ENCODE data around the gene TMEM91.
"Not testable (repeated sequence)": the region's sequence is repeated elsewhere in the genome, so short reads cannot be mapped to it uniquely, and the experiment has no call there.

TMEM91 gene

GRCh38 chr19:41377977-41378709 is 1.8 kb downstream of the TMEM91 start:
- TF ChIP-seq, protein P1, sequence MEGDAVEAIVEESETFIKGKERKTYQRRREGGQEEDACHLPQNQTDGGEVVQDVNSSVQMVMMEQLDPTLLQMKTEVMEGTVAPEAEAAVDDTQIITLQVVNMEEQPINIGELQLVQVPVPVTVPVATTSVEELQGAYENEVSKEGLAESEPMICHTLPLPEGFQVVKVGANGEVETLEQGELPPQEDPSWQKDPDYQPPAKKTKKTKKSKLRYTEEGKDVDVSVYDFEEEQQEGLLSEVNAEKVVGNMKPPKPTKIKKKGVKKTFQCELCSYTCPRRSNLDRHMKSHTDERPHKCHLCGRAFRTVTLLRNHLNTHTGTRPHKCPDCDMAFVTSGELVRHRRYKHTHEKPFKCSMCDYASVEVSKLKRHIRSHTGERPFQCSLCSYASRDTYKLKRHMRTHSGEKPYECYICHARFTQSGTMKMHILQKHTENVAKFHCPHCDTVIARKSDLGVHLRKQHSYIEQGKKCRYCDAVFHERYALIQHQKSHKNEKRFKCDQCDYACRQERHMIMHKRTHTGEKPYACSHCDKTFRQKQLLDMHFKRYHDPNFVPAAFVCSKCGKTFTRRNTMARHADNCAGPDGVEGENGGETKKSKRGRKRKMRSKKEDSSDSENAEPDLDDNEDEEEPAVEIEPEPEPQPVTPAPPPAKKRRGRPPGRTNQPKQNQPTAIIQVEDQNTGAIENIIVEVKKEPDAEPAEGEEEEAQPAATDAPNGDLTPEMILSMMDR (IDR thresholded peaks at IDR 0.05) = no peak

GRCh38 chr19:41381536-41381935 is 5.2 kb downstream of the TMEM91 start:
- peaks cover 32% of the 10 kb centered on the region for H3K4me1 Mint-ChIP-seq
- H3K9me3 Mint-ChIP-seq; DNase-seq; H3K27me3 Mint-ChIP-seq (ENCODE audit: low read depth, poor library complexity); H3K4me3 Mint-ChIP-seq: not testable (repeated sequence)
- peak overlapping the region; percentile 42 for H3K27ac Mint-ChIP-seq
- H3K36me3 Mint-ChIP-seq (ENCODE audit: low read depth) = peaks cover 20% of the 10 kb centered on the region

More at GRCh38 chr19:41377977-41378709, 1.8 kb downstream of the TMEM91 start:
- H3K9me3 Mint-ChIP-seq = no peaks in the 10 kb centered on the region
- peak overlapping the region; percentile 37 for H3K4me3 Mint-ChIP-seq
- peaks cover 6% of the 10 kb centered on the region for H3K27me3 Mint-ChIP-seq (ENCODE audit: low read depth, poor library complexity)
- peaks cover 20% of the 10 kb centered on the region for H3K4me1 Mint-ChIP-seq
- H3K36me3 Mint-ChIP-seq (ENCODE audit: low read depth) = peaks cover 17% of the 10 kb centered on the region
- peak overlapping the region; percentile 76 for H3K27ac Mint-ChIP-seq
- peak; percentile 32 for DNase-seq

- no peak for DNase-seq
- peaks cover 11% of the 10 kb centered on the region for H3K36me3 Mint-ChIP-seq (ENCODE audit: low read depth)
- H3K27ac Mint-ChIP-seq = no peak overlapping the region
- no peak overlapping the region for H3K4me3 Mint-ChIP-seq
- peaks cover 19% of the 10 kb centered on the region for H3K4me1 Mint-ChIP-seq
- no peaks in the 10 kb centered on the region for H3K27me3 Mint-ChIP-seq (ENCODE audit: low read depth, poor library complexity)
- no peaks in the 10 kb centered on the region for H3K9me3 Mint-ChIP-seq
- TF ChIP-seq, protein P1 (IDR thresholded peaks at IDR 0.05) = no peak
Observed at GRCh38 chr19:41384351-41384750, 8.0 kb downstream of the TMEM91 start.

DNA sequence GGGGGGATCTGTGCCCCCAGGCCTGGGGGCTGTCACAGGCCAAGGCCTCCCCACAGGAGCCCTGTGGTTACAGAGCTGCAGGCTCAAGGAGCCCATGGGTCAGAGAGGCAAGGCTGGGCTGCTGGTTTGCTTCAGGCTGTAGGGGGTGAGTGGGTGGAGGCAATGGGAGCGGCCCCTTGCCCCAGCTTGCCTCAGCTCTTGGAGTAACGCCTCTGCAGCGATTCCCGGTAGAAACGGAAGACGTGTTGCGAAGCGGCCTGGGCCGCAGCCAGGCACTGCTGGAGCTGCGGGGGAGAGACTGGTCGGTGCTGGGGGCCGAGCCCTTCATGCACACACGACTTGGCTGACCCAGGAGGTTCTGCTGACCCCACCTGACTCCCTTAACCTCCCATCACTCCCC is 10.1 kb downstream of the TMEM91 start:
- Mint-ChIP-seq H3K36me3 (ENCODE audit: low read depth) (peaks cover 23% of the 10 kb centered on the region), H3K27ac (peak overlapping the region; percentile 68), H3K4me1 (peaks cover 19% of the 10 kb centered on the region), H3K4me3 (no peak overlapping the region), H3K9me3 (no peaks in the 10 kb centered on the region), H3K27me3 (ENCODE audit: low read depth, poor library complexity) (no peaks in the 10 kb centered on the region)
- DNase-seq = no peak
- TF ChIP-seq, protein P1 (IDR thresholded peaks at IDR 0.05) = no peak

DNA sequence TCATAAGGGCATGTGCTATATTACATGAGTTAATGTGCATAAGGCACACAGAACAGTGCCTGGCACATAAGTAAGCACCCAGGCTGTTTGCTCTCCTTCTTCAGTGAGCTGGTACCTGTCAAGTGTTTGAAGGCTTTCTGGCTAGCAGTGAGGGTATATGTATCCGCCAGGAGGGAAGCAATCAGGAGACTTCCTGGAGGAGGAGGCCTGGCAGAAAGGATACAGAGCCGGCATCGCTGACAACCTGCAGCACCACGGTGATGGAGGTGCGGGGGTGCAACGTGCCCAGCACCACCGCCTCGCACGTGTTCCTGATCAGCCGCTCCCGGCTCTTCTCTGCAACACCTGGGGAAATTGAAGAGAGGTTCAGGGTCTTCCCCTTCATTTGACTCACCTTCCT is 15.3 kb downstream of the TMEM91 start:
- Mint-ChIP-seq H3K27ac (no peak overlapping the region), H3K36me3 (ENCODE audit: low read depth) (peaks cover 16% of the 10 kb centered on the region), H3K27me3 (ENCODE audit: low read depth, poor library complexity) (no peaks in the 10 kb centered on the region), H3K4me3 (no peak overlapping the region), H3K9me3 (no peaks in the 10 kb centered on the region), H3K4me1 (peaks cover 22% of the 10 kb centered on the region)
- no peak for DNase-seq
- TF ChIP-seq, protein P1 (IDR thresholded peaks at IDR 0.05) = no peak

DNA sequence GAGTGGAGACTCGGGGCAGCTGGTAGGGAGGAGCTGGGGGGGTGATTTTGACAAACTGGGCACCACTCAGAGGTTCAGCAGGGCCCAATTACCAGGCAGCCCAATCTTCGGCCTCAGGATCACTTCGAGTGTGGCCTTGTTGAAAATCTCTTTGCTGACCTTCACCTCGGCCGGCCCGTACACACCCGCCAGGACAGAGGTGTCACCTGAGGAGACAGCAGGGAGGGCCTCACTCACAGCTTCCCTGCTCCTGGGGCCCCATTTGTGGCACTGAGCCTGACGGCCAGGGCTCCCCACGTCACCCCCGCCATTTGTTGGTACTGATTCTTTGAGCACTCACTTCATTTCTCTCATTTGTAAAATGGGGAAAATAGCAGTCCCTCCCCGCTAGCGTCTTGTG is 16.4 kb downstream of the TMEM91 start:
- peaks cover 29% of the 10 kb centered on the region for H3K4me1 Mint-ChIP-seq
- H3K9me3 Mint-ChIP-seq = no peaks in the 10 kb centered on the region
- H3K4me3 Mint-ChIP-seq = no peak overlapping the region
- DNase-seq = no peak
- H3K27me3 Mint-ChIP-seq (ENCODE audit: low read depth, poor library complexity) = no peaks in the 10 kb centered on the region
- peak overlapping the region; percentile 73 for H3K27ac Mint-ChIP-seq
- H3K36me3 Mint-ChIP-seq (ENCODE audit: low read depth) = peaks cover 16% of the 10 kb centered on the region
- TF ChIP-seq, protein P1 (IDR thresholded peaks at IDR 0.05) = no peak
